NCI-H1048 (cell line): Measurements from ENCODE around the gene UTF1.
A peak's percentile ranks its signal among the peaks of the same experiment; 100 is the strongest.

Source experiments
- DNase-seq: peaks from one replicate; lab custom pipeline; 2025; lab: John Stamatoyannopoulos, UW

Gene UTF1

GRCh38 chr10:133247681-133248333 is 17.8 kb downstream of the UTF1 start:
- DNase-seq = no peak

GRCh38 chr10:133248334-133248715 is 18.3 kb downstream of the UTF1 start:
- DNase-seq = no peak

- no peak for DNase-seq
These were observed 19.2 kb downstream of the UTF1 start for GRCh38 chr10:133249094-133249780.

- no peak for DNase-seq
These were observed 20.1 kb downstream of the UTF1 start for GRCh38 chr10:133249975-133250754.

GRCh38 chr10:133251388-133252222 is 21.6 kb downstream of the UTF1 start:
- no peak for DNase-seq

GRCh38 chr10:133252223-133252552 is 22.2 kb downstream of the UTF1 start:
- DNase-seq = no peak

- DNase-seq = no peak
These were observed 23.4 kb downstream of the UTF1 start for GRCh38 chr10:133253361-133253955.

GRCh38 chr10:133254421-133255120 is 24.6 kb downstream of the UTF1 start:
- DNase-seq = no peak

GRCh38 chr10:133255323-133255722 is 25.3 kb downstream of the UTF1 start:
- no peak for DNase-seq

- no peak for DNase-seq
These were observed 27.6 kb downstream of the UTF1 start for GRCh38 chr10:133257489-133258065.

- no peak for DNase-seq
These were observed 28.2 kb downstream of the UTF1 start for GRCh38 chr10:133258066-133258817.

- DNase-seq = no peak
These were observed 29.0 kb downstream of the UTF1 start for GRCh38 chr10:133258818-133259601.

- DNase-seq = no peak
These were observed 29.6 kb downstream of the UTF1 start for GRCh38 chr10:133259602-133259989.

GRCh38 chr10:133260895-133261725 is 31.1 kb downstream of the UTF1 start:
- no peak for DNase-seq

GRCh38 chr10:133261726-133262325 is 31.8 kb downstream of the UTF1 start:
- peak; percentile 27 for DNase-seq

GRCh38 chr10:133262696-133263095 is 32.7 kb downstream of the UTF1 start:
- no peak for DNase-seq

GRCh38 chr10:133263674-133264073 is 33.7 kb downstream of the UTF1 start:
- DNase-seq = no peak

- no peak for DNase-seq
These were observed 34.4 kb downstream of the UTF1 start for GRCh38 chr10:133264461-133264860.
